Endothelial cell of umbilical vein (primary cell): ENCODE data around the gene COL4A1. TPM values are rescaled to one million over a fixed set of nuclear protein-coding genes. Genes with fewer than 3 reads are reported as not detected.

Experiments used
- BruUV-seq: library from RNA; stranded (reverse); fragments of 400-500 nt; replicated peaks from 2 replicates; lab custom pipeline; 2021; lab: Mats Ljungman, UMichigan
- CTCF ChIA-PET: fragments of 300-600, 350-600 bp; sonication (Branson Sonifier 250); formaldehyde crosslinking; loops from one replicate; lab custom pipeline; 2021; ENCODE audit warnings: antibody characterized with exemption, inconsistent platforms; lab: Charles Lee
- POLR2A ChIA-PET: fragments of 300-600, 350-600 bp; sonication (Branson Sonifier 250); formaldehyde crosslinking; loops from one replicate; lab custom pipeline; 2021; ENCODE audit warnings: antibody characterized with exemption, inconsistent platforms; lab: Charles Lee
- DNase-seq: peaks from one replicate; pipeline ENCODE4 v3.0.0-alpha.2; 2011; ENCODE audit warnings: low read depth, low spot score
- FAIRE-seq: peaks from 2 replicates; lab custom pipeline; 2011; peaks lifted over from hg19 to GRCh38; lab: Jason Lieb, UNC
- H2AFZ ChIP-seq: 2 replicates; pipeline ENCODE4 v1.6.0; 2012; ENCODE audit warnings: low read depth, low read length, control low read depth, inconsistent platforms
- H3K27ac ChIP-seq: 2 replicates; pipeline ENCODE4 v1.5.1; 2011; ENCODE audit warnings: low read depth, mild to moderate bottlenecking, control low read depth, low read length, moderate library complexity; ENCODE audit not compliant: insufficient read depth
- H3K27me3 ChIP-seq, 2 experiments: 2 replicates each; pipeline versions ENCODE4 v1.6.0 to v1.6.1; 2011; ENCODE audit warnings: low read length in 2 of 2, mixed read lengths in 1 of 2; ENCODE audit not compliant: control insufficient read depth in 2 of 2, insufficient read depth in 2 of 2
- H3K36me3 ChIP-seq, 2 experiments: 2 replicates in 1 of 2; 3 replicates in 1 of 2; pipeline ENCODE4 v1.5.1; 2011; ENCODE audit warnings: low read length in 2 of 2, mild to moderate bottlenecking in 1 of 2, moderate library complexity in 1 of 2; ENCODE audit not compliant: control insufficient read depth in 2 of 2, insufficient read depth in 2 of 2; ENCODE audit errors: extremely low read depth in 1 of 2
- H3K4me1 ChIP-seq: 3 replicates; pipeline ENCODE4 v1.5.1; 2011; ENCODE audit warnings: mild to moderate bottlenecking, low read length; ENCODE audit not compliant: control insufficient read depth, insufficient read depth; ENCODE audit errors: extremely low read depth
- H3K4me2 ChIP-seq: 2 replicates; pipeline ENCODE4 v1.6.1; 2011; ENCODE audit warnings: low read length, control low read depth, mixed read lengths; ENCODE audit not compliant: insufficient read depth
- H3K4me3 ChIP-seq, 3 experiments: fragments of 200-600 bp in 1 of 3; sonication (generic), shearing (Covaris generic) in 1 of 3; replicated peaks in 1 of 3; 2 replicates each; pipeline ENCODE4 v1.5.1; 2011 to 2016; ENCODE audit warnings: control low read depth in 3 of 3, low read length in 3 of 3, mild to moderate bottlenecking in 2 of 3, inconsistent platforms in 1 of 3, low read depth in 1 of 3, moderate library complexity in 1 of 3; ENCODE audit not compliant: insufficient read depth in 1 of 3
- H3K79me2 ChIP-seq: 2 replicates; pipeline ENCODE4 v1.6.0; 2012; ENCODE audit warnings: low read length, inconsistent platforms; ENCODE audit not compliant: control insufficient read depth, insufficient read depth
- H3K9ac ChIP-seq: replicated peaks from 2 replicates; pipeline ENCODE3; 2011; ENCODE audit warnings: low read length, control low read depth; ENCODE audit not compliant: insufficient read depth; ENCODE audit errors: extremely low read depth
- H3K9me1 ChIP-seq: replicated peaks from 3 replicates; pipeline ENCODE4 v1.6.0; 2011; ENCODE audit warnings: mild to moderate bottlenecking, low read length; ENCODE audit not compliant: control insufficient read depth, insufficient read depth; ENCODE audit errors: extremely low read depth
- H3K9me3 ChIP-seq: replicated peaks from 2 replicates; pipeline ENCODE4 v1.5.1; 2012; ENCODE audit warnings: low read length, inconsistent platforms; ENCODE audit not compliant: control insufficient read depth, insufficient read depth
- H4K20me1 ChIP-seq: replicated peaks from 2 replicates; pipeline ENCODE3; 2011; ENCODE audit warnings: mild to moderate bottlenecking, low read length; ENCODE audit not compliant: control insufficient read depth, insufficient read depth; ENCODE audit errors: extremely low read depth
- CTCF ChIP-seq, 2 donors: IDR thresholded peaks; 1 replicate in 1 of 2; 2 replicates in 1 of 2; pipeline ENCODE4 v1.5.1; 2011; ENCODE audit warnings: low read length in 2 of 2, mild to moderate bottlenecking in 2 of 2, moderate library complexity in 2 of 2, control low read depth in 1 of 2, inconsistent platforms in 1 of 2, low read depth in 1 of 2; ENCODE audit not compliant: insufficient read depth in 1 of 2; ENCODE audit errors: extremely low read depth in 1 of 2
- EZH2 ChIP-seq: IDR thresholded peaks from 2 replicates; pipeline ENCODE4 v1.6.1; 2012; ENCODE audit warnings: borderline replicate concordance, low read depth, mild to moderate bottlenecking, moderate library complexity, low read length, inconsistent platforms; ENCODE audit not compliant: severe bottlenecking
- FOS ChIP-seq: IDR thresholded peaks from 2 replicates; pipeline ENCODE4 v1.6.1; 2011; ENCODE audit warnings: mild to moderate bottlenecking, low read length, moderate library complexity, borderline replicate concordance; ENCODE audit not compliant: insufficient read depth
- GATA2 ChIP-seq: IDR thresholded peaks from 2 replicates; pipeline ENCODE4 v1.7.0; 2011; ENCODE audit warnings: low read depth, mild to moderate bottlenecking, moderate library complexity, mixed read lengths, low read length; ENCODE audit not compliant: insufficient read length, insufficient read depth
- JUN ChIP-seq: IDR thresholded peaks from 2 replicates; pipeline ENCODE4 v1.6.1; 2011; ENCODE audit warnings: borderline replicate concordance, low read depth; ENCODE audit not compliant: insufficient read length, insufficient read depth
- MYC ChIP-seq: IDR thresholded peaks from one replicate; pipeline ENCODE4 v1.6.1; 2011; ENCODE audit warnings: mild to moderate bottlenecking, low read depth, low read length
- POLR2A ChIP-seq: IDR thresholded peaks from 2 replicates; pipeline ENCODE4 v1.6.1; 2012; ENCODE audit warnings: low read depth, mild to moderate bottlenecking, control low read depth, low read length
- POLR2AphosphoS5 ChIP-seq: IDR thresholded peaks from 2 replicates; pipeline ENCODE4 v1.6.1; 2012; ENCODE audit warnings: low read depth, mild to moderate bottlenecking, control low read depth, low read length, moderate library complexity; ENCODE audit not compliant: insufficient read depth
- dilution Hi-C: fragments of 300-500 bp; cut with MboI; formaldehyde crosslinking; loops from one replicate; pipeline ENCODE4 v1.15.0; 2019; ENCODE audit warnings: low sequenced_read_pairs; ENCODE audit not compliant: extremely low pct_ligation_motif_present
- intact Hi-C: fragments of 100-400 bp; cut with micrococcal nuclease; formaldehyde crosslinking; loops from one replicate; pipeline ENCODE4 v1.10.0; 2022
- polyA plus RNA-seq, 4 experiments: library from polyadenylated mRNA; depleted of rRNA in 3 of 4; stranded (reverse) in 3 of 4; unstranded in 1 of 4; fragments of >200 nt; gene quantifications; 2 replicates each; pipeline versions ENCODE4 v1.2.1 to v1.2.3, GENCODE V29; 2011 to 2012; ENCODE audit warnings: missing spikeins in 1 of 4
- total RNA-seq: library from RNA; stranded (reverse); gene quantifications from 2 replicates; pipeline ENCODE4 v1.2.3, GENCODE V29; 2021
- TF ChIP-seq, protein P1 (sequence below): IDR thresholded peaks from 2 replicates; pipeline ENCODE4 v1.6.1; 2011; ENCODE audit not compliant: insufficient read depth, insufficient read length

The COL4A1 gene
- total and polyA plus RNA-seq, 2 donors (not counting 3 experiments of a cell fraction or from before 2014, with no cell fraction given) = 384 to 1,119 TPM

DNA sequence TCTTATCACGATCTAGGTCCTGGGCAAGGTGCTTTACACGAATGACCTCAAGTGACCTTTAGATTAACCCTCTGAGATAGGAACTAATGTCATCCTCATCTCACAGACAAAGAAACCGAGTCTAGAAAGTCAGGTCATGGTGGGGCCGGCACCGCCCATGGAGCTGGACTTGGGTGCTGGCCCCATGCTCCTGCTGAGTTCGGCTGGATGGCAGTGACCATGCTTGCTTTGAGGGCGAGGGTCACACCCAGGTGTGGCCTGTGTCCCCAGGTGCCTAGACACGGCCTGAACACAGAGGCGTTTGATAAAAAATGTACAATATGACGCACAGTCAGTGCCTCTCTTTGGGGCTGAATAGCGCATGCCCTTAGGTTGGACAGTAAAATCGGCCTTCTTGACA is 26.9 kb upstream of the COL4A1 start:
- CTCF ChIA-PET = no interaction called here
- POLR2A ChIA-PET = no interaction called here
- no TSS peak for BruUV-seq
- H3K27me3 ChIP-seq = no peaks in the 10 kb centered on the region
- no peak overlapping the region for H3K4me2 ChIP-seq
- H3K79me2 ChIP-seq = peaks cover 68% of the 10 kb centered on the region
- H3K36me3 ChIP-seq = peaks cover 4 to 8% of the 10 kb centered on the region in 2 experiments
- DNase-seq (no peak), FAIRE-seq (no peak)
- no peaks in the 10 kb centered on the region for H4K20me1 ChIP-seq
- no peak overlapping the region for H3K27ac ChIP-seq
- intact Hi-C loops = no loop called here
- peaks cover 23% of the 10 kb centered on the region for H3K4me1 ChIP-seq
- no peaks in the 10 kb centered on the region for H3K9me3 ChIP-seq
- H3K4me3 ChIP-seq = no peak overlapping the region
- dilution Hi-C loops = no loop called here
- H2AFZ ChIP-seq = no peak overlapping the region
- no peaks in the 10 kb centered on the region for H3K9me1 ChIP-seq
- no peak overlapping the region for H3K9ac ChIP-seq
- TF ChIP-seq POLR2A (no peak), GATA2 (no peak), JUN (no peak), MYC (no peak), CTCF (IDR thresholded peaks at IDR 0.05; ENCODE audit: extremely low read depth in 1 of 2, insufficient read depth in 1 of 2, low read depth in 1 of 2, low read length in 2 of 2) (no peak), EZH2 (no peak), FOS (no peak), POLR2AphosphoS5 (no peak)
- TF ChIP-seq, protein P1, sequence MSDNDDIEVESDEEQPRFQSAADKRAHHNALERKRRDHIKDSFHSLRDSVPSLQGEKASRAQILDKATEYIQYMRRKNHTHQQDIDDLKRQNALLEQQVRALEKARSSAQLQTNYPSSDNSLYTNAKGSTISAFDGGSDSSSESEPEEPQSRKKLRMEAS = no peak
